HG03460 (cell line): ENCODE measurements around the gene ZNF784.
"Not testable (repeated sequence)": the region's sequence is repeated elsewhere in the genome, so short reads cannot be mapped to it uniquely, and the experiment has no call there.

ENCODE experiments used
- ATAC-seq: cut with Tn5 transposase; IDR thresholded peaks from one replicate; pipeline ENCODE4 v1.9.1; 2021; ENCODE audit not compliant: unreplicated experiment

The ZNF784 gene

GRCh38 chr19:55586976-55587668 lies 37.2 kb downstream of the ZNF784 start:
- ATAC-seq = peak; percentile 77

- no peak for ATAC-seq
Observed at GRCh38 chr19:55585658-55586339, 38.6 kb downstream of the ZNF784 start.

DNA sequence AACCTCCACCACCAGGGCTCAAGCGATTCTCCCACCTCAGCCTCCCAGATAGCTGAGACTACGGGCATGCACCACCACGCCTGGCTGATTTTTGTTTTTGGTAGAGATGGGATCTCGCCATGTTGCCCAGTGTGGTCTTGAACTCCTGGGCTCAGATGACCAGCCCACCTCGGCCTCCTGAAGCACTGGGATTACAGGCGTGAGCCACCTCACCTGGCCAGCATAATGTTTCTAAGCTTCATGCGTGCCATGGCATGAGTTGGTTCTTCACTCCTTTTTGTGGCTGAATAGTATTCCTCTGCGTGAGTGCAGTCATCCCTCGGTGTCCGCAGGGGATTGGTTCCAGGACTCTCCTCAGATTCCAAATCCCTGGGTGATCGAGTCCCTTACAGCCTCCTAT lies 39.5 kb downstream of the ZNF784 start:
- no peak for ATAC-seq

DNA sequence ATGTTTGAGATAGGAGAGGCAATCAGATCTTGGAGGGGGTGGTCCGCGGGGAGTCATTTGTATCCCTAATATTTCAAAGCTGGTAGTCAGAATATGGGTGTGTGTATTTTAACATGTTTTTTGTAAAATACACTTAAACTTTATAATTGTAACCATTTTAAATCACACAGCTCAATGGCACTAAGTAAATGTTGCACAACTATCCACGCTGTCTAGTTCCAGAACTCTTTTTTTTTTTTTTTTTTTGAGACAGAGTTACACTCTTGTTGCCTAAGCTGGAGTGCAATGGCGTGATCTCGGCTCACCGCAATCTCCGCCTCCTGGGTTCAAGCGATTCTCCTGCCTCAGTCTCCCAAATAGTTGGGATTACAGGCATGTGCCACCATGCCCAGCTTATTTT lies 40.5 kb downstream of the ZNF784 start:
- ATAC-seq = not testable (repeated sequence)

DNA sequence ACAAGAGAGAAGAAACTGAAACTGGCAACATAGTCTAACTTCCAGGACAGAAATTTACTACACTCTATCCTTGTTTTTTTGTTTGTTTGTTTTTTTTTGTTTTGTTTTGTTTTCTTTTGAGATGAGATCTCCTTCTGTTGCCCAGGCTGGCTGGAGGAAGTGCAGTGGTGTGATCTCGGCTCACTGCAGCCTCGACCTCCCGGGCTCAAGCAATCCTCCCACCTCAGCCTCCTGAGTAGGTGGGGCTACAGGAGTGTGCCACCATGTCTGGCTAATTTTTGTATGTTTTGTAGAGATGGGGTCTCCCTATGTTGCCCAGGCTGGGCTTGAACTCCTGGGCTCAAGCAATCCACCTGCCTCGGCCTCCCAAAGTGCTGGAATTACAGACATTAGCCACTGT lies 42.1 kb downstream of the ZNF784 start:
- not testable (repeated sequence) for ATAC-seq

DNA sequence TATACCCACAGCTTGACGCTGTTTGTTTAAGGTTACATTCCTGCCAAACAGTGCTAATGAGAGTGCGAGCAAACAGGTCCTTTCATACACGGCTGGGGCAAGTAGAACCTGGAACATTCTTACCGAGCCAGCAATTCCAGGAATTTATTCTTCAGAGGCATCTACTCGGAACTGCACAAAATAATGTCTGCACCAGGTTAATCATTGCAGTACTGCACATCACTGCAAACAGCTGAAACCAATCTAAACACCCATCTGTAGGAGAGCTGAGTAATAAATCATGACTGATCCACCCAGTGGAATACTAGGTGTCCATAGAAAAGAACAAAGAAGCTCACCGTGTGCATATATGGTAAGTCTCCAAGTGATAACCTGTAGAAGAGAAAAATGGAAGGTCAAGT lies 42.5 kb downstream of the ZNF784 start:
- ATAC-seq = no peak

GRCh38 chr19:55581145-55581822 lies 43.1 kb downstream of the ZNF784 start:
- ATAC-seq = no peak

DNA sequence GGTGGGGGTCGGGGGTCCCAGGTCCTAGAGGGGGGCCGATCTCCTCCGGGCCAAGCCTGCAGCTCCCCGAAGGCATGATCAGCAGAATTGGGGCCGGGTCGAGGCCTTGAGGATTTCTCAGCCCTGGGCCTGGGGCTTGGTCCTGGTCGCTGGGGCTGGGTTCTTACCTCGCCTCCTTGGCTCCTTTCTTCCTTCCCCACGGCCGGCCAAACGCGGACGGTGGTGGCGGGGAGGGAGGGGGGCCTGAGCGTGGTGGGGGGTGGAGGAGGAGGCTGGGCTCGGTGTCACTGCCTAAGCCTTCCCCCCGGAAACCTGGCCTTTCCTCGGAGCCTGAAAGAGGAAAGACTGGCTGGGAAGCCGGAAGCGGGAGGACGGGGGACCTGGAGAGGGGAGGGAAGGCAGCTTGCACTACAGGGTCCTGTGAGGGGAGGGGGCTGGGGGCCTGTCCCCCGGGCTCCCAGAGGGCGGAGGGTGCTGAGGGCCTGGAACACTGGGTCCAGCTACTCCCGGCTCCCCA lies 43.7 kb downstream of the ZNF784 start, which contains the start of gene ZNF579:
Gene ZNF579, minus strand, starts transcription at position 221 of the 517 bp plus-strand sequence. CDS start 1,209 bp downstream, outside the sequence.
- no peak for ATAC-seq

- ATAC-seq = no peak
Observed at GRCh38 chr19:55579766-55580621, 44.4 kb downstream of the ZNF784 start.

GRCh38 chr19:55578761-55579747 lies 45.3 kb downstream of the ZNF784 start:
- no peak for ATAC-seq

DNA sequence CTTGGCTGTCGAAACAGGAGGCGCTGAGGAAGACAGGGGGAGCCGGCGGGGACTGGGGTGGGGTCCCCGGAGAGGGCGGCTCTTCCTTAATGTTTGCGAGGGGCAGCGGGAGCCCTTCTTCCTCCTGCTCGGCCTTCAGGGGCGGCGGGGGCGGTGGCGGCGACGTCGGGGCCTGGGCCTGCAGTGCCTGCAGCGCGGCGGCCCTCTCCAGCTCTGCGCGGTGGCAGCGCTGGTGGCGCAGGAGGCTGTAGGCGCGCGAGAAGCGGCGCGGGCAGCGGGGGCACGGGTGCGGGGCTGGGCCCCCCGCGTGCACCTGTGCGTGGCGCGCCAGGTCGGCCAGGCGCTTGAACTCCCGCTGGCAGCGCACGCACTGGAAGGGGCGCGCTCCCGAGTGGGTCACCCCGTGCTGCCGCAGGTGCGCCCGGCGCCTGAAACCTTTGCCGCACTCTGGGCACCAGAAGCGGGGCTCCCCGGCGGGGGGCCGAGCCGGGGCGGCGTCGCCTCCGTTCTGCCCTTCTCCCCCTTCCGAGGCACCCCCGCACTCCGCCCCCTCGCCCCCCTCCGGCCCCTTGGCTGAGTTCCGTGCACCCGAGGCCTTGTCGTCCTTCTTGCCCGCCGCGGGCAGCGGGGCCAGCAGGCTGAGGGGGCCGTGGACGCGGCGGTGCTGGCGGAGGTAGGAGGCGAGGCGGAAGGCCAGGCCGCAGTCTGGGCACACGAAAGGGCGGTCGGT lies 46.2 kb downstream of the ZNF784 start:
- ATAC-seq = no peak

GRCh38 chr19:55576746-55577145 lies 47.6 kb downstream of the ZNF784 start:
- ATAC-seq = no peak

- ATAC-seq = not testable (repeated sequence)
Observed at GRCh38 chr19:55573929-55574328, 50.4 kb downstream of the ZNF784 start.
